K562 (cell line): Measurements from ENCODE around the gene MEIKIN.

Source experiments
- CBX2 ChIP-seq: fragments of 200-600 bp; sonication (generic); IDR thresholded peaks from one replicate; pipeline ENCODE4 v1.6.1; 2012; ENCODE audit warnings: mild to moderate bottlenecking, low read length, inconsistent platforms; ENCODE audit not compliant: insufficient read depth, poor library complexity, severe bottlenecking
- EZH2 ChIP-seq: IDR thresholded peaks from 2 replicates; pipeline ENCODE4 v1.6.1; 2012; ENCODE audit warnings: low read depth, mild to moderate bottlenecking, inconsistent platforms, low read length, borderline replicate concordance
- POLR2AphosphoS5 ChIP-seq: IDR thresholded peaks from 2 replicates; pipeline ENCODE4 v1.6.1; 2011; ENCODE audit warnings: mild to moderate bottlenecking, low read depth, low read length, moderate library complexity; ENCODE audit not compliant: control insufficient read depth, insufficient read depth
- TF ChIP-seq, protein P1 (sequence below), 3 experiments: IDR thresholded peaks in 2 of 3; conservative IDR thresholded peaks in 1 of 3; 2 replicates each; pipeline ENCODE4 v1.5.1; 2011 to 2012; ENCODE audit warnings: low read length in 3 of 3, mild to moderate bottlenecking in 3 of 3, control low read depth in 2 of 3, improper control_type of control experiment in 1 of 3, inconsistent platforms in 1 of 3, low read depth in 1 of 3, mixed read lengths in 1 of 3, moderate library complexity in 1 of 3; ENCODE audit not compliant: insufficient read depth in 2 of 3
- TF ChIP-seq, protein P2 (sequence below): sonication (generic); formaldehyde crosslinking; IDR thresholded peaks from 2 replicates; pipeline ENCODE4 v1.8.0; 2022; ENCODE audit warnings: mild to moderate bottlenecking, low read depth, missing genetic modification reagents

DNA sequence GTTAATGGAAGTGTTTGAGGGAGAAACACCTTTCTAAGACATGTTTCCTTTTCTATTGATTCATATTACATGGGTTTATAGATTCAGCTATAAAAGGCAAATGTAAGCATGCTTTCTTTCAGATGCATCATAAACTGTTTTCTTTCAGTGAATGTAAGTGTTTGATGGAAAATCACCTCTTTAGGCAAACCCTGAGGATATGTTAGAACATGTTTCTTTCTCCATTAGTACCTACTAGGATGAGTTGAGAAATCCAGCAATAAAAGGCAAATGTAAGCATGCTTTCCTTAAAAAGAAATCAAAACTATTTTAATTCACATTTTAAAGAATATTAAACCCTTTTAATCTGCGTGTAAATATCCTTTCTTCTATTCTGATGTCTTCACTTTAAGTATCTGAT, 180.2 kb downstream of the MEIKIN start:
- TF ChIP-seq, protein P1, sequence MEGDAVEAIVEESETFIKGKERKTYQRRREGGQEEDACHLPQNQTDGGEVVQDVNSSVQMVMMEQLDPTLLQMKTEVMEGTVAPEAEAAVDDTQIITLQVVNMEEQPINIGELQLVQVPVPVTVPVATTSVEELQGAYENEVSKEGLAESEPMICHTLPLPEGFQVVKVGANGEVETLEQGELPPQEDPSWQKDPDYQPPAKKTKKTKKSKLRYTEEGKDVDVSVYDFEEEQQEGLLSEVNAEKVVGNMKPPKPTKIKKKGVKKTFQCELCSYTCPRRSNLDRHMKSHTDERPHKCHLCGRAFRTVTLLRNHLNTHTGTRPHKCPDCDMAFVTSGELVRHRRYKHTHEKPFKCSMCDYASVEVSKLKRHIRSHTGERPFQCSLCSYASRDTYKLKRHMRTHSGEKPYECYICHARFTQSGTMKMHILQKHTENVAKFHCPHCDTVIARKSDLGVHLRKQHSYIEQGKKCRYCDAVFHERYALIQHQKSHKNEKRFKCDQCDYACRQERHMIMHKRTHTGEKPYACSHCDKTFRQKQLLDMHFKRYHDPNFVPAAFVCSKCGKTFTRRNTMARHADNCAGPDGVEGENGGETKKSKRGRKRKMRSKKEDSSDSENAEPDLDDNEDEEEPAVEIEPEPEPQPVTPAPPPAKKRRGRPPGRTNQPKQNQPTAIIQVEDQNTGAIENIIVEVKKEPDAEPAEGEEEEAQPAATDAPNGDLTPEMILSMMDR (IDR thresholded peaks at IDR 0.05 in 2 of 3, conservative IDR thresholded peaks at IDR 0.05 in 1 of 3; ENCODE audit: insufficient read depth in 2 of 3, low read depth in 1 of 3, low read length in 3 of 3), result no peak
- TF ChIP-seq EZH2 (no peak), POLR2AphosphoS5 (no peak), CBX2 (no peak)
- TF ChIP-seq, protein P2, sequence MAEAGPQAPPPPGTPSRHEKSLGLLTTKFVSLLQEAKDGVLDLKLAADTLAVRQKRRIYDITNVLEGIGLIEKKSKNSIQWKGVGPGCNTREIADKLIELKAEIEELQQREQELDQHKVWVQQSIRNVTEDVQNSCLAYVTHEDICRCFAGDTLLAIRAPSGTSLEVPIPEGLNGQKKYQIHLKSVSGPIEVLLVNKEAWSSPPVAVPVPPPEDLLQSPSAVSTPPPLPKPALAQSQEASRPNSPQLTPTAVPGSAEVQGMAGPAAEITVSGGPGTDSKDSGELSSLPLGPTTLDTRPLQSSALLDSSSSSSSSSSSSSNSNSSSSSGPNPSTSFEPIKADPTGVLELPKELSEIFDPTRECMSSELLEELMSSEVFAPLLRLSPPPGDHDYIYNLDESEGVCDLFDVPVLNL (CRISPR knock-in tag), result no peak
